GM12801 (cell line): ENCODE results near the gene EEF1AKMT2.
A peak's percentile ranks its signal among the peaks of the same experiment; 100 is the strongest.

Source experiments
- CTCF ChIP-seq: IDR thresholded peaks from one replicate; pipeline ENCODE4 v1.5.1; 2011; ENCODE audit warnings: control low read depth; ENCODE audit not compliant: insufficient read length; ENCODE audit errors: extremely low read depth

The EEF1AKMT2 gene

GRCh38 chr10:124744102-124745050 is 47.3 kb downstream of the EEF1AKMT2 start, which contains the start of gene FAM53B:
FAM53B (minus strand) TSS chr10:124744378; CDS start chr10:124706713, 37,665 bp downstream.
- TF ChIP-seq CTCF: no peak

- TF ChIP-seq CTCF: no peak
These were observed 48.2 kb downstream of the EEF1AKMT2 start for GRCh38 chr10:124743191-124744101.

- no peak for TF ChIP-seq CTCF
These were observed 49.1 kb downstream of the EEF1AKMT2 start for GRCh38 chr10:124742413-124743190.

GRCh38 chr10:124741922-124742412 is 49.7 kb downstream of the EEF1AKMT2 start:
- no peak for TF ChIP-seq CTCF

- peak; percentile 63 for TF ChIP-seq CTCF
These were observed 50.3 kb downstream of the EEF1AKMT2 start for GRCh38 chr10:124741281-124741921.

- no peak for TF ChIP-seq CTCF
These were observed 51.1 kb downstream of the EEF1AKMT2 start for GRCh38 chr10:124740369-124741280.
